GM12801 (cell line): ENCODE results near the gene NFIA.

Source experiments
- TF ChIP-seq, protein P1 (sequence below): IDR thresholded peaks from one replicate; pipeline ENCODE4 v1.5.1; 2011; ENCODE audit warnings: control low read depth; ENCODE audit not compliant: insufficient read length; ENCODE audit errors: extremely low read depth

NFIA gene

DNA sequence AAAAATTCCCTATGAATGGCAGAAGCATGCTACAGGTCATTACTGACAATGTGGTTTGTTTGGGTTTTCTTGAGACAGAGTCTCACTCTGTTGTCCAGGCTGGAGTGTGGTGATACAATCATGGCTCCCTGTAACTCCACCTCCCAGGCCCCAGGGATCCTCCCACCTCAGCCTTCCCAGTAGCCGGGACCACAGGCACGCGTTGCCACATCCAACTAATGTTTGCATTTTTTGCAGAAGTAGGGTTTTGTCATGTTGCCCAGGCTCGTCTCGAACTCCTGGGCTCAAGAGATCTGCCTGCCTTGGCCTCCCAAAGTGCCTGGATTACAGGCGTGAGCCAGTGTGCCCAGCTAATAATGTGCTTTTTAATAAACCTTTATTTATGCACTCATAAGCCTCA, 259.1 kb downstream of the NFIA start:
- TF ChIP-seq, protein P1, sequence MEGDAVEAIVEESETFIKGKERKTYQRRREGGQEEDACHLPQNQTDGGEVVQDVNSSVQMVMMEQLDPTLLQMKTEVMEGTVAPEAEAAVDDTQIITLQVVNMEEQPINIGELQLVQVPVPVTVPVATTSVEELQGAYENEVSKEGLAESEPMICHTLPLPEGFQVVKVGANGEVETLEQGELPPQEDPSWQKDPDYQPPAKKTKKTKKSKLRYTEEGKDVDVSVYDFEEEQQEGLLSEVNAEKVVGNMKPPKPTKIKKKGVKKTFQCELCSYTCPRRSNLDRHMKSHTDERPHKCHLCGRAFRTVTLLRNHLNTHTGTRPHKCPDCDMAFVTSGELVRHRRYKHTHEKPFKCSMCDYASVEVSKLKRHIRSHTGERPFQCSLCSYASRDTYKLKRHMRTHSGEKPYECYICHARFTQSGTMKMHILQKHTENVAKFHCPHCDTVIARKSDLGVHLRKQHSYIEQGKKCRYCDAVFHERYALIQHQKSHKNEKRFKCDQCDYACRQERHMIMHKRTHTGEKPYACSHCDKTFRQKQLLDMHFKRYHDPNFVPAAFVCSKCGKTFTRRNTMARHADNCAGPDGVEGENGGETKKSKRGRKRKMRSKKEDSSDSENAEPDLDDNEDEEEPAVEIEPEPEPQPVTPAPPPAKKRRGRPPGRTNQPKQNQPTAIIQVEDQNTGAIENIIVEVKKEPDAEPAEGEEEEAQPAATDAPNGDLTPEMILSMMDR = no peak

- TF ChIP-seq, protein P1 = no peak
Measured at GRCh38 chr1:61343734-61344420, 261.5 kb downstream of the NFIA start.

- TF ChIP-seq, protein P1 = no peak
Measured at GRCh38 chr1:61344696-61345095, 262.3 kb downstream of the NFIA start.

DNA sequence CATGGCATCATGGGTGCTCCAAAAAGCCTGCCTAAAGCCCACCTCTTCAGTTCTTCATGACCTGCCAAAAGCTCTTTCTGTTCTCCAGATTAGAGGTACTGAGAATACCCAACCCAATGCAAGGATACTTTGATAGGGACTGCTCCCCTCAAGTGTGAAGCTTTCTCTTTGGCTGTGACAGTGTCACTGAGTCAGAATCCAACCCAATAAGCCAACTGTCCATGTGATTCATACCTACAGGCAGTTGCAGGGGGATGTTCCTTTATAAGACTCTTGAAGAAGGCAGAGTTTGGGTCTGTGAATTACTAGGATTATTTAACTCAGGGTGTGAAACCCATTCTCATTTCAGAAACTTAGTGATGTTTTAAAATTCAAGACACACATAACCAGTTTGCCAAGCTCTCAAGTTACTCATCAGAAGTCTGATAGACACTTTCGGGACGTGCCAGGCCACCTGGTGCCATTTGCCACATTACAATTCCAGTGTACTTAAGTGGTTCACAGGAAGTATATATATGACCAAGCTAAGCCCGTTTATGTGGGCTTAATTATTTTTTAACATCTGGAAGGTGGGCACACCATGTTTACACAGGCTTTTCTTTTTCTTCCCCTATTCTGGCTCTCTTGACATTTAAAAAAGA, 265.8 kb downstream of the NFIA start:
- TF ChIP-seq, protein P1 = no peak

- TF ChIP-seq, protein P1 = no peak
Measured at GRCh38 chr1:61352845-61353435, 270.6 kb downstream of the NFIA start.

GRCh38 chr1:61353797-61354406, 271.5 kb downstream of the NFIA start:
- TF ChIP-seq, protein P1 = no peak

DNA sequence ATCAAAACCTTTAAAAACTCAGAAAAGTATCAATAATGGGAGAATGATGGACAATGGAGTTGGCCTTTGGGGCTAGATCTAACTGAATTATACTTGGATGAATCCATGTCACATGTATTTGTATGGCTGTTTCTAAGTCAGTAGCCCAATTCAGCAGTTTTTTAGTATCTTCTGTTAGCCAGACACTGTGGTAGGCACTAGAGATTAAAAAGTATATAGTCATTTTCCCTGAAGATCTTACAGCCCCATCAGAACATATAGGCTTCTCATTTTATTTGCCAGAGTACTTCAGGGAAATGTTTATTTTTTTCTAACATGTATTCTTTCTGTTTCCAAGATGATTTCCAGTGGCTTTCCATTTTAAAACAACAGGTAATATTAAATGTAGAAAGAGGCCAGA, 273.7 kb downstream of the NFIA start:
- TF ChIP-seq, protein P1 = no peak
